HG02798 (cell line): ENCODE results near the gene ACTR2.
"Not testable (repeated sequence)": the region's sequence is repeated elsewhere in the genome, so short reads cannot be mapped to it uniquely, and the experiment has no call there.

Experiments used
- ATAC-seq: cut with Tn5 transposase; IDR thresholded peaks from one replicate; pipeline ENCODE4 v1.9.1; 2021; ENCODE audit warnings: mild to moderate bottlenecking; ENCODE audit not compliant: unreplicated experiment, poor library complexity

Gene ACTR2

DNA sequence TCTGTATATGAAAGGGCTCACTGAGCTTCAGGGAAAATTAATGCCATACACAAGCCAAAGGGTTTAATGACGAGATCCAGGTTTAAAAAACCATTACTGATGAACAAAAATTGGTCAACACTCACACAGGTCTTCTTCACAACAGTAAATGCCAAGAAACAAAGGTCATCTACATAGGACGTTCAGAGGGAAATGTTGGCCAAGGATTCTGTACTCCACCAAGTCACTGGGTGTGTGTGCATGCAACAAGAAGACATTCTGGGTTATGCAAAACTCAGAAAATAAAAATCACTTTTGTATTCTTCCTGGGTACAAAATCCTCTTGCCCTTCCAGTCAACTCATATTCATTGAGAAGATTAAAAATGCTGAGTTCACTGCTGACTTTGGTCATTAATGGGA lies 78.3 kb downstream of the ACTR2 start:
- no peak for ATAC-seq

DNA sequence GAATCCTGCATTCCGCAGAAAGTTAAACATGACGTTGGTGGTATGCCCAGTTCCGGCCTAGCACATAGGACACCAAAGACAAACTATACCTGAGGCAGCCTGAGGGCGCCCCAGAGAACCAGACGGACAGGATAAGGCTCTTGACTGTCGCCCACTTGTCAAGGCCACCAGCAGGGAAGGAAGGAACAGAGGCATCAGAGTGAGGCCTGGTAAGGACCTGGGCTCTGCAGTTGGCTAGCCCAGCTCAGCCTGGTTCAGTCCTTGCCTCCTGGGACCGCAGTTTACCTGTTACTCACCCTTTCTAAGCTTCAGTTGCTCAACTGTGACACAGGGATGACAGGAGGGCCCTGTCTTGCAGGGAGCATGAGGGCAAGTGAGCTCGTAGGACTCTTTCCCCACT lies 82.1 kb downstream of the ACTR2 start:
- ATAC-seq, result no peak

- no peak for ATAC-seq
Measured at GRCh38 chr2:65311049-65311448, 83.4 kb downstream of the ACTR2 start.

DNA sequence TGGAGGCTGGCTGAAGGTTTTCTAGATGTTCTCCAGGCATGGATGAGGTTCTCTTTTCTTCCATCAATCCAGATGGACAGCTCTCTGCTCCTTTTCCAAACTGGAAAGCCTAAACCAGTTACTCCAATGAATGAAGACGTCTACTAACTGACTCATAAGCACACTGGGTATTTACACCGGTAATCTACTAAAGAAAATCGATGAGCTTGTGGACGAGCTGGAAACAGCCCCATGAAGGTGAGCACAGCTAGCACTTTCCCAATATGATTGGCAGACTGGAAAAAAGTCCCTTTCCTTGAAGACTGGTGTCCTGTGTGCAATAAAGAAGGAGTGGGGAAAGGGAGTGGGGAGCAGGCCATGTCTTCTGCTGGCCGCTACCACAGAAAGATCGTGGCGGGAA lies 84.0 kb downstream of the ACTR2 start:
- ATAC-seq, result no peak

DNA sequence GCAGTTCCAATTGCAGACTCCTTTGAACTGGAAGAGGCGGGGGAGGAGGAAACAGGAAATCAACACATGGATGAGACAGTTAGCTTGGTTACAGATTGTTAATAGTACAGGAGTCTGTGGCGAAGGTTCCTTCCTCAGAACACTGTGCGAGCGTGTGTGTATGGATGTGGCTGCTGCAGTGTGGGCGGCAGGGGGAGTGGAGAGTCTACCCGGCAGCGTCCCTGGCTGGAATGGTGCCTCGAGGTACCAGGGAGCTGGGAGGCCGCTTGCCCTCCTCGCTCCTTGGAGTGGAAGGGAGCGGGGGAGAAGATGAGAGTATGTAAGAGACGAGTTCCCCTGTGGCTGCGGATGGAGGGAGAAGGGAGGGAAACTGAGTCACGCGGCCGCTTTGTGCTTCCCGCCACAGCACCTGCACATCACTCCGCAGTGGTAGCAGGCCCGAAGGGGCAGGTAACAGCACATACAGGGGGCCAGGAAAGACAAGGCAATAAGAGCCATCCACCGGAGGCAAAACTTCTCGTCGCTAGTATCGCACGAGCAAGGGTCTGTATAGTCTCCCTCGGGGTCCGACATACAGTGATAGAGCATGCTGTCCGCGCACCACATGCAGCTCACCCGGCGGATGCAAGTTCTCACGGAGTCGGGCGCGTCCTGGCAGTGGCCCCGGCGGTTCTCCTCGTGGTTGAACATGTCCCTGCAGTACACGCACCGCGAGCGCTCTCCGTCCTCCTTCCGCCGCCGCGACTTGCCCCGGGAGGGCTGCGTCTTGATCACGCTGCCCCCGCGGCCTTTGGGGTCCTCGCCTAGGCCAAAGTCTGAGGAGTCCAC lies 85.7 kb downstream of the ACTR2 start:
- ATAC-seq, result no peak

DNA sequence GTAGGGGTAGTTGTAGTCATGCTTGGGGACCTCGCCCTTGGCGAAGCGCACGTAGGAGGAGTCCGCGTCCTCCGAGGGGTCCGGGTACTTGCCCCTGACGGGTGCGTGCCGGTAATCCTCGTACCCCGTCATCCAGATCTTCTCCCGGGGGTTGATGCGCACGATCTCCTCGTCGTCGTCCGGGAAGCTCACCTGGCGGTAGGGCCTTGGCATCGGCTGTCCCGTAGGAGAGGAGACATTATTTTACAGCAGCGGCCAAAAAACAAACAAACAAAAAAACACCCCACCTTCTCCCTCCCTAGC lies 86.3 kb downstream of the ACTR2 start:
- ATAC-seq, result no peak

- no peak for ATAC-seq
Measured at GRCh38 chr2:65314801-65315441, 87.3 kb downstream of the ACTR2 start.

DNA sequence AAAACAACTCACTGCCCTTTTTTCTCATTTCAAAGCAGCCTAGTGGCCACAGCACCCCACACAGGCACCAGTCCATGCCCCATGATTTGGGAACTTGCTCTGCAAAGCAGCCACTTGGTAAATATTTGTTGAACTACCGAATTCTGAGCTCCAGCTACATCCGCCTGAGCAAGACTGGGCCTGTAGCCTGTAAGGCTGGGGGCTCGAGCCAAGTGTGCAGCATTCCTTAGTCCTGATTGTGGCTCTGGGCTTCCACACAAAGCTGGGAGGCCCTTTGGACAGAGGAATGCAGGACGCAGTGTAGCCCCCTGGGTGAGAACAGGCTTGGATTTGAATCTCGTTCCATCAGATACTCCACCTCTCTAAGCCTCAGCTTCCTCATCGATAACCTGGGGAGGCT lies 88.4 kb downstream of the ACTR2 start:
- no peak for ATAC-seq

DNA sequence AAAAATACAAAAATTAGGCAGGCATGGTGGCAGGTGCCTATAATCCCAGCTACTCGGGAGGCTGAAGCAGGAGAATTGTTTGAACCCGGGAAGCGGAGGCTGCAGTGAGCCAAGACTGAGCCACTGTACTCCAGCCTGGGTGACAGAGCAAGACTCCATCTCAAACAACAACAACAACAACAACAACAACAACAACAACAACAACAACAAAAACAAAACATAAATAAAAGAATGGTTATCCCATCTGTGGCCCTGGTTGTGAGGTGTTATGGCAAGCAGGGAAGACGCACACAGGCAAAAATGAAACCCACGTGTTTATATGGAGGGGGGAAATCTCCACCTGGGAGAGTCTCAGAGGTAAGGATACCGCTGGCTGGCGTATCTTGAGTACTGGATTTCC lies 89.7 kb downstream of the ACTR2 start:
- ATAC-seq, result not testable (repeated sequence)

- ATAC-seq, result no peak
Measured at GRCh38 chr2:65317841-65318240, 90.2 kb downstream of the ACTR2 start.

- ATAC-seq, result no peak
Measured at GRCh38 chr2:65319072-65319673, 91.5 kb downstream of the ACTR2 start.

DNA sequence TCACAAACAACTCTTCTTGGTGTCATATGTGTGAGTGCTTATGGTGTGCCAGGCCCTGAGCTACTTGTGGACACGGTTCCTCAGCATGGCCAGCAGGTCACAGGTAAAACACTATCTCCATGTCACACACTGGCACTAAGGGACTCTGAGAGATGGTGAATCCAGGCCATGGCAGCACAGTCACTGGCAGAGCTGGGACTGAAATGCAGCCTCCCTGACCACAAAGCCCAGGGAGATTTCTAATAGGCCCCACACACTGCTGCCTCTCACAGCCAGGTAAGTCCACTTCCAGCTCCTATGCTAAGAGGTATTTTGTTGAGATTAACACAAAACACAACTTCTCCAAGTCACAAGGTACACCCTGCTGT lies 92.0 kb downstream of the ACTR2 start:
- no peak for ATAC-seq

GRCh38 chr2:65320042-65320725 lies 92.6 kb downstream of the ACTR2 start:
- peak; percentile 70 for ATAC-seq
